AG04449 (cell line): ENCODE data around the gene CD52.

Experiments
- CTCF ChIA-PET: fragments of 350-600 bp; formaldehyde crosslinking; extraction: SDS; loops from one replicate; lab custom pipeline; 2021; ENCODE audit warnings: antibody characterized with exemption; lab: Yijun Ruan, JAX
- POLR2A ChIA-PET: fragments of 400-600, 350-600 bp; formaldehyde crosslinking; extraction: SDS; loops from one replicate; lab custom pipeline; 2020; ENCODE audit warnings: antibody characterized with exemption, inconsistent platforms; lab: Yijun Ruan, JAX
- DNase-seq: peaks from one replicate; pipeline ENCODE4 v3.0.0-alpha.2; 2010; ENCODE audit warnings: low read depth, low spot score
- H3K4me3 ChIP-seq: 2 replicates; pipeline ENCODE4 v1.5.1; 2011; ENCODE audit warnings: low read depth, mild to moderate bottlenecking, control low read depth, low read length
- TF ChIP-seq, protein P1 (sequence below): IDR thresholded peaks from one replicate; pipeline ENCODE4 v1.5.1; 2011; ENCODE audit warnings: mild to moderate bottlenecking, moderate library complexity, low read length, control low read depth, inconsistent platforms; ENCODE audit not compliant: insufficient read depth; ENCODE audit errors: missing control alignments

CD52 gene

DNA sequence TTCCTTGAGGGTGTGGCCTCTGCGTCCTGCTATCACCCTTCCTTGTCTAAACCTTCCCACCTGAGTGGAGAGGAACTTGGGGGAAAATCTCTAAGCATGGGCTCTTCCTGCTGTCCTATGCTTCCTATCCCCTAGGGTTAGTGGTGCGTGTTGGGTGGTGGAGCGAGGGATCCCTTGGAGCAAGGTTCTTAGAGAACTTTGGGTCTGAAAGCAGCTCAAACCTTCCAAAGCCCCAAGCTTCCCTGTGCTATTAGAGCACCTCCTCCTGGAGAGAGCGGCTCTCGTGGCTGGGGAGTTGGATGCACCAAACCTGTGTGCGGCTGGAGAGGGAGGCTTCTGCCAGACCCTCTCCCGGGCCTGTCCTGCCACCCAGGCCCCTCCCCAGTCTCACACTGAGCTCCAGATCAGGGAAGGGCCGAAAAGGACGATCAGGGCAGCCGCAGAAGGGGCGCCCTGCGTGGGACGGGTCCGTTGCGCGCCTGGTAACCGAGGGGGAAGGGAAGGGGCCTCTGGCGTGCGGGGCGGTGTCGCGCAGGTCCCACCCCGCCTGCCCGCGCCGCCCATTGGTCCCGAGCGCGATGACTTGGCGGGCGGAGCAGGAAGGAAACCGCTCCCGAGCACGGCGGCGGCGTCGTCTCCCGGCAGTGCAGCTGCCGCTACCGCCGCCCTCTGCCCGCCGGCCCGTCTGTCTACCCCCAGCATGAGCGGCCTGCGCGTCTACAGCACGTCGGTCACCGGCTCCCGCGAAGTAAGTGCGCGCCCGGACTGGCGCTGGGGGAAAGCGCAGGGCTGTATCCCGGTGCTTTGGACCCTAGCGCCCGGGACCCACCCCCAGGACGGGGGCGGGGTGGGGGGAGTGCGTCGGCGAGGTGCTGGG, 38.1 kb upstream of the CD52 start, which contains the start of gene SH3BGRL3:
Gene SH3BGRL3 (plus strand): TSS at position 631 of the 877 bp plus-strand sequence. CDS start 70 bp downstream, at position 701.
- DNase-seq, result no peak

DNA sequence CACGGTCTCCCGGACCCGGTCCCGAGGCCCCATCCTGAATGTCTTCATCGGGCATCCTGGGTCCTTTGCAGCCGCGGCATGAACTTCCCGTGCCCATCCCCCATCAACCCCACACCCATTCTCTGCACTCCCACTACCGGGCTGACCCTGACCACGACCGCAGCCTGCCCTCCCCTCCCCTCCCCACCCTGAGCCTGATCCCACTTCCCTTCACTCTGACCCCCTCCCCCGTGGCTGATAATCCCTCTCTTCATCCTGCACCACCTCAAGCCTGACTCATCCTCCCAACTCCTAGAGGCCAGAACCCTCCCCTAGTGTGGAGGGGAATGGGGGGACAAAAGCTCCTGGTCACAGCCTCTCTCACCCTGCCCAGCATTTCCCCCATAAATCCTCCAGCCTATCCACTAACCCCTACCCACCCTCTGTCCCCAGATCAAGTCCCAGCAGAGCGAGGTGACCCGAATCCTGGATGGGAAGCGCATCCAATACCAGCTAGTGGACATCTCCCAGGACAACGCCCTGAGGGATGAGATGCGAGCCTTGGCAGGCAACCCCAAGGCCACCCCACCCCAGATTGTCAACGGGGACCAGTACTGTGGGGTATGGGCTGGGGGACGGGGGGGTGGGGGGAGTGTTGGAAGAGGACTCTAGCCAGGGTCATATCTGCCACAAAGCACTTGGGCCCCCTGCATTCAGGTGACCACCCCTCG, 37.3 kb upstream of the CD52 start:
- POLR2A ChIA-PET, result interaction anchor here (0.7 to 1.6 kb wide), 2 partner anchors 8 to 443 kb away, joined by 3 to 5 read pairs; no protein-coding TSS in a partner anchor
- CTCF ChIA-PET, result interaction anchor here (0.7 to 10.7 kb wide), 13 partner anchors 8 to 137 kb away, joined by 3 to 179 read pairs (median 4); partner anchors contain the start of genes CD52, CEP85 and ZNF593
- no peak for DNase-seq
- H3K4me3 ChIP-seq, result peak overlapping the region; percentile 81
- TF ChIP-seq, protein P1, sequence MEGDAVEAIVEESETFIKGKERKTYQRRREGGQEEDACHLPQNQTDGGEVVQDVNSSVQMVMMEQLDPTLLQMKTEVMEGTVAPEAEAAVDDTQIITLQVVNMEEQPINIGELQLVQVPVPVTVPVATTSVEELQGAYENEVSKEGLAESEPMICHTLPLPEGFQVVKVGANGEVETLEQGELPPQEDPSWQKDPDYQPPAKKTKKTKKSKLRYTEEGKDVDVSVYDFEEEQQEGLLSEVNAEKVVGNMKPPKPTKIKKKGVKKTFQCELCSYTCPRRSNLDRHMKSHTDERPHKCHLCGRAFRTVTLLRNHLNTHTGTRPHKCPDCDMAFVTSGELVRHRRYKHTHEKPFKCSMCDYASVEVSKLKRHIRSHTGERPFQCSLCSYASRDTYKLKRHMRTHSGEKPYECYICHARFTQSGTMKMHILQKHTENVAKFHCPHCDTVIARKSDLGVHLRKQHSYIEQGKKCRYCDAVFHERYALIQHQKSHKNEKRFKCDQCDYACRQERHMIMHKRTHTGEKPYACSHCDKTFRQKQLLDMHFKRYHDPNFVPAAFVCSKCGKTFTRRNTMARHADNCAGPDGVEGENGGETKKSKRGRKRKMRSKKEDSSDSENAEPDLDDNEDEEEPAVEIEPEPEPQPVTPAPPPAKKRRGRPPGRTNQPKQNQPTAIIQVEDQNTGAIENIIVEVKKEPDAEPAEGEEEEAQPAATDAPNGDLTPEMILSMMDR, result no peak

More for the DNA sequence above, 38.1 kb upstream of the CD52 start, which contains the start of gene SH3BGRL3:
- CTCF ChIA-PET, result interaction anchor here (1.0 to 10.7 kb wide), 13 partner anchors 11 to 138 kb away, joined by 3 to 179 read pairs (median 6); partner anchors contain the start of genes CD52 and CEP85
- POLR2A ChIA-PET, result interaction anchor here (0.7 to 1.6 kb wide), 4 partner anchors 9 to 99 kb away, joined by 3 to 6 read pairs (median 4); no protein-coding TSS in a partner anchor
- peak within 1 kb of the TSS; percentile 81 for H3K4me3 ChIP-seq
- TF ChIP-seq, protein P1, result peak; percentile 75

DNA sequence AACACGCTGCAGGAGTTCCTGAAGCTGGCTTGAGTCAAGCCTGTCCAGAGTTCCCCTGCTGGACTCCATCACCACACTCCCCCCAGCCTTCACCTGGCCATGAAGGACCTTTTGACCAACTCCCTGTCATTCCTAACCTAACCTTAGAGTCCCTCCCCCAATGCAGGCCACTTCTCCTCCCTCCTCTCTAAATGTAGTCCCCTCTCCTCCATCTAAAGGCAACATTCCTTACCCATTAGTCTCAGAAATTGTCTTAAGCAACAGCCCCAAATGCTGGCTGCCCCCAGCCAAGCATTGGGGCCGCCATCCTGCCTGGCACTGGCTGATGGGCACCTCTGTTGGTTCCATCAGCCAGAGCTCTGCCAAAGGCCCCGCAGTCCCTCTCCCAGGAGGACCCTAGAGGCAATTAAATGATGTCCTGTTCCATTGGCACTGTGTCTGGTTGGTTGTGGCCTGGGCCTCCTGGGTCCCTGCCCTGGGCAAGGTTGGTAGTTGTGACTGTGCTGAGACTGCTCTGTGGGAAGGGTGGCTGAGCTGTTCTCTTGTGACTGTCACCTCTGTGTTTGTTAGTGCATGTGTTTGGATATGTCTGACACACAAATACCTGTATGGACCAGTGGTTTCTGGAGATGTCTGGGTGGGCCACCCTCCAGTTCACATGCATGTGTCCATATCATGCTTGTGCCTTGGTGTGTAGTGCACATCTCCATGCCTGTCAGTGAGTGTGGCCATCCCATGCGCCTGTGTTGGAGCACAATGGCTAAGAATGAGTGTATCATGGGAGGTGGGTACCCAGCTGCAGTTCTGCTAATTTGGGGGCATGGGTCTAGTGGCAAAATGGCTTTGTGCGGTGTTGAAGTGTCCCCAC, 36.4 kb upstream of the CD52 start:
- peak overlapping the region; percentile 81 for H3K4me3 ChIP-seq
- ChIA-PET POLR2A (interaction anchor here (0.5 to 1.6 kb wide), 4 partner anchors 7 to 444 kb away, joined by 3 to 5 read pairs (median 4); partner anchors contain the start of gene CEP85), CTCF (interaction anchor here (0.7 to 10.7 kb wide), 6 partner anchors 9 to 112 kb away, joined by 3 to 179 read pairs (median 4); partner anchors contain the start of genes CD52 and ZNF593)
- TF ChIP-seq, protein P1, result no peak
- no peak for DNase-seq

DNA sequence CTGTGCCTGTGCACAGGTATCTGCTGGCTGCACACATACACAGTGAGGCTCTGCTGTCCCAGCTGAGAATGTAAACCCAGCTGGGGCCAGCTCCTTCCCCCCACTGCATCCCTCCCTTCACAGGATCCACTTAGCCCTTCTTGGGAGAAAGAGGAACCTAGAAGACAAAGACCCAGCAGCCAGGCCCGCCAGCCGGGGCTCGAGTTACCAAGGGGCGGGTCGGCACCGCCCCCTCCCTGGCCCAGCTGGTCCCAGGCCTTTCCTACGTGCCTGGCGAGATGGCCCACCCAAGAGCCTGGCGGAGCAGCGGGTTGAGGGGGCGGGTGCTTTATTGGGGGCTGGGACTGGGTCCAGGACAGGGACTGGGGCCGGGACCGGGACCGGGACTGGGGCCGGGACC, 35.8 kb upstream of the CD52 start:
- TF ChIP-seq, protein P1, result no peak
- ChIA-PET CTCF (interaction anchor here (0.8 to 10.7 kb wide), 4 partner anchors 10 to 112 kb away, joined by 3 to 179 read pairs (median 4); partner anchors contain the start of genes CD52 and ZNF593), POLR2A (interaction anchor here (0.7 kb wide), 1 partner anchor 48 kb away, joined by 4 read pairs; the partner anchor contains the start of gene CEP85)
- peak overlapping the region; percentile 81 for H3K4me3 ChIP-seq
- DNase-seq, result no peak

DNA sequence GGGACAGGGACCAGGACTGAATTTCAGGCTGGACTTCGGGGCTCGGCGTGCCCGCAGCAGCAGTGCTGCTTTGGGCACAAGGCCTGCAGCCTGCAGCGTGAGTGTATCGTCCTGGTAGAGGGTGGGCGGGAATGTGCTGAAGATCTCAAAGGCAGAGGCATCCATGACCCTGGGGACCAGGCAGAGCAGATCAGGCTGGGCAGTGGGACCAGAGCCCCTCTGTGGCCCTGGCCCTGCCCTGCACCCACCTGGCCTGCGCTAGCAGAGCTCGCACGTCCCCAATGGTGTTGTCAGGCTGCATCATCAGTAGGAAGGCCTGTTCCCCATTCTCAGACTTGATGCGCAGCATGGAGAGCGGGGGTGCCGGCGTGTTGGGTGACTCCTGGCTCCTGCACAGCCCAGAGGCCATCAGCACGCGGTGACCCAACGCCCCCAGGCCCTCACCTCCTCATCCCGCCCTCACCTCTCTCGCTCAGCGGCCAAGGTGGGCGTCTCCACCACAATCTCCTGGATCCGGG, 35.3 kb upstream of the CD52 start:
- ChIA-PET POLR2A (no interaction called here), CTCF (interaction anchor here (0.8 to 10.7 kb wide), 5 partner anchors 8 to 40 kb away, joined by 3 to 179 read pairs (median 18); partner anchors contain the start of gene CD52)

More for the DNA sequence above, 35.3 kb upstream of the CD52 start:
- H3K4me3 ChIP-seq, result peak overlapping the region; percentile 29
- DNase-seq, result no peak
- TF ChIP-seq, protein P1, result no peak
